GM23248 (cell line): ENCODE results near the gene YPEL5. TPM values are rescaled to one million over a fixed set of nuclear protein-coding genes. Genes with fewer than 3 reads are reported as not detected.

Experiments
- DNase-seq: peaks from one replicate; pipeline ENCODE4 v3.0.0-alpha.2; 2015
- H2AFZ ChIP-seq: fragments of 200-600 bp; sonication (generic); 2 replicates; pipeline ENCODE4 v1.6.1; 2016; ENCODE audit warnings: antibody characterized with exemption
- H3F3A ChIP-seq: fragments of 200-600 bp; sonication (generic); 2 replicates; pipeline ENCODE4 v1.6.1; 2016; ENCODE audit warnings: mild to moderate bottlenecking, antibody characterized with exemption, mixed run types; ENCODE audit not compliant: insufficient read depth
- H3K27ac ChIP-seq: fragments of 200-600 bp; sonication (generic); 2 replicates; pipeline ENCODE4 v1.5.1; 2016; ENCODE audit warnings: mild to moderate bottlenecking
- H3K27me3 ChIP-seq: fragments of 200-600 bp; sonication (generic); replicated peaks from 2 replicates; pipeline ENCODE4 v1.6.1; 2016; ENCODE audit warnings: mild to moderate bottlenecking; ENCODE audit not compliant: insufficient read depth
- H3K36me3 ChIP-seq: fragments of 200-600 bp; sonication (generic); 2 replicates; pipeline ENCODE4 v1.6.1; 2016; ENCODE audit warnings: low read depth, mild to moderate bottlenecking
- H3K4me1 ChIP-seq: fragments of 200-600 bp; sonication (generic); 2 replicates; pipeline ENCODE4 v1.6.1; 2016; ENCODE audit warnings: mild to moderate bottlenecking; ENCODE audit not compliant: insufficient read depth
- H3K4me2 ChIP-seq: fragments of 200-600 bp; sonication (generic); one replicate; pipeline ENCODE4 v1.6.1; 2016; ENCODE audit warnings: mild to moderate bottlenecking; ENCODE audit not compliant: unreplicated experiment
- H3K4me3 ChIP-seq: fragments of 200-600 bp; sonication (generic); 2 replicates; pipeline ENCODE4 v1.5.1; 2016; ENCODE audit warnings: mild to moderate bottlenecking
- H3K79me2 ChIP-seq: fragments of 200-600 bp; sonication (generic); 2 replicates; pipeline ENCODE4 v1.6.1; 2016; ENCODE audit warnings: mild to moderate bottlenecking; ENCODE audit not compliant: insufficient read depth
- H3K9ac ChIP-seq: fragments of 200-600 bp; sonication (generic); 2 replicates; pipeline ENCODE4 v1.6.1; 2016; ENCODE audit warnings: mild to moderate bottlenecking
- H3K9me2 ChIP-seq: fragments of 200-600 bp; sonication (generic); 2 replicates; pipeline ENCODE4 v1.6.1; 2016; ENCODE audit warnings: mixed run types, mild to moderate bottlenecking, moderate library complexity; ENCODE audit not compliant: insufficient read depth
- H3K9me3 ChIP-seq: fragments of 200-600 bp; sonication (generic); one replicate; pipeline ENCODE4 v1.6.1; 2017; ENCODE audit warnings: low read depth
- H4K20me1 ChIP-seq: fragments of 200-600 bp; sonication (generic); 2 replicates; pipeline ENCODE4 v1.6.0; 2016; ENCODE audit not compliant: insufficient read depth
- EZH2 ChIP-seq: fragments of 200-600 bp; sonication (generic); IDR thresholded peaks from 2 replicates; pipeline ENCODE4 v1.6.1; 2018; ENCODE audit warnings: antibody characterized with exemption, mild to moderate bottlenecking; ENCODE audit not compliant: insufficient read depth, poor library complexity, severe bottlenecking
- EZH2phosphoT487 ChIP-seq: fragments of 200-600 bp; sonication (generic); IDR thresholded peaks from 2 replicates; pipeline ENCODE4 v1.6.1; 2018; ENCODE audit warnings: antibody characterized with exemption, moderate library complexity, mild to moderate bottlenecking, low read depth; ENCODE audit not compliant: insufficient read depth
- WGBS, 2 experiments: methylation state at CpG; one replicate each; pipeline ENCODE4 v1.1.6; 2015 to 2017; ENCODE audit warnings: low lambda C conversion rate in 2 of 2, low coverage in 1 of 2; ENCODE audit errors: missing lambda C conversion rate in 2 of 2; 5-methylcytosine and 5-hydroxymethylcytosine counted together
- in situ Hi-C: fragments of 300-500 bp; cut with MboI; formaldehyde crosslinking; loops from 2 replicates; pipeline ENCODE4 v1.15.0; 2020
- polyA plus RNA-seq: library from polyadenylated mRNA; unstranded; fragments of >200 nt; fragmentation: Nextera tagmentation; extraction: Ambion mirVana; gene quantifications from 2 replicates; pipeline ENCODE4 v1.2.1, GENCODE V29; 2016
- total RNA-seq: library from RNA; depleted of rRNA; stranded (reverse); fragments of >200 nt; shearing (Covaris generic); gene quantifications from 2 replicates; pipeline ENCODE4 v1.2.3, GENCODE V29; 2014

The YPEL5 gene
- total and polyA plus RNA-seq, 2 experiments from 2014 or later, result 101 to 128 TPM

GRCh38 chr2:30147196-30147714 lies 448 bp downstream of the YPEL5 start:
- DNase-seq, result peak; percentile 72
- Histone ChIP-seq H3K9me2 (no peaks in the 10 kb centered on the region), H2AFZ (peak overlapping the region; percentile 57; the same call in 1 of the 2 replicates), H3K4me1 (peaks cover 33% of the 10 kb centered on the region), H3F3A (0 out of 2 replicates have a peak, but pooled peaks cover 16% of the 10 kb centered on the region), H3K27ac (peak overlapping the region; percentile 90), H3K79me2 (peaks cover 48% of the 10 kb centered on the region), H3K9ac (peak overlapping the region; percentile 99), H3K9me3 (no peaks in the 10 kb centered on the region), H3K36me3 (peaks cover 9% of the 10 kb centered on the region; the same call in 1 of the 2 replicates), H3K4me2 (peak overlapping the region; percentile 90), H4K20me1 (no peaks in the 10 kb centered on the region; the same call in 1 of the 2 replicates), H3K4me3 (peak overlapping the region; percentile 74), H3K27me3 (no peaks in the 10 kb centered on the region)
- TF ChIP-seq EZH2, result no peak
- TF ChIP-seq EZH2phosphoT487, result no peak
- 0 to 2% methylated on average over 11 to 27 of the region's 79 CpGs for WGBS, 2 experiments
- in situ Hi-C loops, result no loop called here

DNA sequence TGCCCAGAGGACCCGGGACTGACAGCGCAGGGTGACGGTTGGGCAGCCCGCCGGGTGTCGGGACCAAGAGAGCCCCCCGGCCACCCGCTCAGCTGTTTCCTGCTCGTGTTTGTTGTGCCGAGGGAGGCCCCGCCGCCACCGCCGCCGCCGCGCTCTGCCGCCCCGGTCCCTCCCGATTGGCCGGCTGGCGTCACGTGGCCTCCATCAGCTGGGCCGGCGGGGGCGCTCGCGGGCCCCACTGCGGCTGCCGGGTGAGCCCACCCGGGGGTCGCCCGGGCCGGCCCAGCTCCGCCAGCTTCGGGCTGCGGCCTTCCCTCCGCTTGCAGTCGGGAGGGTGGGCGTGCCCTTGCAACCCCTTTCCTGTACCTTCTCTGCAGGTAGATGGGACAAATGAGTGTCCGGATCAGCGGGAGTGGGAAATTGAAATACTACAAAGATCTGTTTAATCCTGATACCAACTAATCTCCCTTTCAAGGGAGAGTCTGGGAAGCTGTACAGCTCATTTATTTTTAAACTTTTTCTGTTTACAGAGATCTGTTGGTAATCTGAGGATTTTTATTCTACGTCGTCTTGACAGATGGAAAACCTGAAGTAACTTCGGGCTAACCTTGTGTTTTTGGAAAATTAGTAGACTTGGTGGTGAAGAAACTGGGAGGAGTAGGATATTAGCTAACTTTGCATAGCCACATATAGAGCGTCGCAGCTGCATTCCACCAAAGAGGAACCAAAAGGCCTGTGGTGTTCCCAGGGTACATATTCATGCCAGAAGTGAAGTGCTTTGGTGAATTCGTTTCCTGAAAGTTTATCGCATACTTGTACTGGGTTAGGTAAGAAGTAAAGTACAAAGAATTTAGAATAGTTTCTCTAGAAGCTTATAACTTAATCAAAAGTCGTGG lies 1.2 kb downstream of the YPEL5 start:
- Histone ChIP-seq H3F3A (0 out of 2 replicates have a peak, but pooled peaks cover 16% of the 10 kb centered on the region), H2AFZ (peak overlapping the region; percentile 26; the same call in 1 of the 2 replicates), H3K9me2 (no peaks in the 10 kb centered on the region), H4K20me1 (no peaks in the 10 kb centered on the region; the same call in 1 of the 2 replicates), H3K27ac (peak overlapping the region; percentile 90), H3K9ac (peak overlapping the region; percentile 99), H3K9me3 (no peaks in the 10 kb centered on the region), H3K36me3 (peaks cover 9% of the 10 kb centered on the region; the same call in 1 of the 2 replicates), H3K27me3 (no peaks in the 10 kb centered on the region), H3K4me1 (peaks cover 33% of the 10 kb centered on the region), H3K79me2 (peaks cover 55% of the 10 kb centered on the region), H3K4me2 (peak overlapping the region; percentile 90), H3K4me3 (peak overlapping the region; percentile 74)
- 6 to 11% methylated on average over 31 to 48 of the region's 50 CpGs for WGBS, 2 experiments
- in situ Hi-C loops, result no loop called here
- peak; percentile 88 for DNase-seq
- TF ChIP-seq EZH2, result no peak
- TF ChIP-seq EZH2phosphoT487, result no peak

DNA sequence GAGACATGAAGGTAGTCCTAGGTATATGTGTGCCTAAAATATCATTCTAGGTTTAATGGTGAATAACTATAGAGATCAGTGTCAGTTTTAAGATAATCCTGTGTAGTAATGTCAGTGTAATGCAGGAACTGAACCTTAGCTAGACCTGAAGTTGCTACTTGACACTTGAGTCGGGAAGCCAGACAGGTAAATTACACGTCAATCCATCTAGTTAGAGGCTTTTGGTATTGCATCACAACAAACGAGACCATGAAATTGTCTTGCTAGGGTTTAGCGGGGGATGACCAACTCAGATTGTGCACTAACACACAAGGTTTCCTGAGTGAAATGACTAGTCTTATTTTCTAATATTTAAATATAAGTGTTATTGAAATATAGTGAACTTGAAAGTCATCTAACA lies 2.0 kb downstream of the YPEL5 start:
- 0 out of 2 replicates have a peak, but pooled peaks cover 16% of the 10 kb centered on the region for H3F3A ChIP-seq
- WGBS, 2 experiments, result 83 to 86% methylated on average over 4 of the region's 4 CpGs
- H3K4me3 ChIP-seq, result peak overlapping the region; percentile 74
- no peaks in the 10 kb centered on the region for H3K9me3 ChIP-seq
- TF ChIP-seq EZH2 (no peak), EZH2phosphoT487 (no peak)
- peaks cover 33% of the 10 kb centered on the region for H3K4me1 ChIP-seq
- no peaks in the 10 kb centered on the region; the same call in 1 of the 2 replicates for H4K20me1 ChIP-seq
- no peaks in the 10 kb centered on the region for H3K27me3 ChIP-seq
- H3K79me2 ChIP-seq, result peaks cover 64% of the 10 kb centered on the region
- H3K27ac ChIP-seq, result no peak overlapping the region
- peak overlapping the region; percentile 99 for H3K9ac ChIP-seq
- no peaks in the 10 kb centered on the region for H3K9me2 ChIP-seq
- DNase-seq, result no peak
- no peak overlapping the region for H2AFZ ChIP-seq
- H3K36me3 ChIP-seq, result peaks cover 9% of the 10 kb centered on the region; the same call in 1 of the 2 replicates
- in situ Hi-C loops, result no loop called here
- H3K4me2 ChIP-seq, result peak overlapping the region; percentile 90

- peak; percentile 27 for DNase-seq
- H3K4me1 ChIP-seq, result peaks cover 33% of the 10 kb centered on the region
- 0 out of 2 replicates have a peak overlapping the region, but pooled peaks have one; percentile 2 for H3K27ac ChIP-seq
- 0 out of 2 replicates have a peak, but pooled peaks cover 16% of the 10 kb centered on the region for H3F3A ChIP-seq
- no peaks in the 10 kb centered on the region for H3K9me2 ChIP-seq
- peaks cover 13% of the 10 kb centered on the region; the same call in 1 of the 2 replicates for H3K36me3 ChIP-seq
- peaks cover 71% of the 10 kb centered on the region for H3K79me2 ChIP-seq
- peak overlapping the region; percentile 15 for H3K4me3 ChIP-seq
- H3K9me3 ChIP-seq, result no peaks in the 10 kb centered on the region
- peak overlapping the region; percentile 90 for H3K4me2 ChIP-seq
- in situ Hi-C loops, result no loop called here
- H4K20me1 ChIP-seq, result no peaks in the 10 kb centered on the region; the same call in 1 of the 2 replicates
- no peak overlapping the region for H3K9ac ChIP-seq
- no peak for TF ChIP-seq EZH2
- no peak for TF ChIP-seq EZH2phosphoT487
- H2AFZ ChIP-seq, result no peak overlapping the region
- WGBS, 2 experiments, result 37 to 40% methylated on average over 6 of the region's 6 CpGs
- H3K27me3 ChIP-seq, result no peaks in the 10 kb centered on the region
Observed at GRCh38 chr2:30149513-30149912, 2.7 kb downstream of the YPEL5 start.
